BLaER1 (cell line): ENCODE results near the gene P2RY14.

Source experiments
- H3K27ac ChIP-seq: shearing (Covaris generic); formaldehyde crosslinking; 2 replicates; pipeline ENCODE4 v1.8.1; 2022
- H3K27me3 ChIP-seq: shearing (Covaris generic); formaldehyde crosslinking; 2 replicates; pipeline ENCODE4 v1.8.1; 2022
- H3K36me3 ChIP-seq: shearing (Covaris generic); formaldehyde crosslinking; 2 replicates; pipeline ENCODE4 v1.8.1; 2022
- H3K4me1 ChIP-seq: shearing (Covaris generic); formaldehyde crosslinking; 2 replicates; pipeline ENCODE4 v1.8.1; 2022
- H3K4me2 ChIP-seq: shearing (Covaris generic); formaldehyde crosslinking; 2 replicates; pipeline ENCODE4 v1.8.1; 2022
- H3K4me3 ChIP-seq: shearing (Covaris generic); formaldehyde crosslinking; 2 replicates; pipeline ENCODE4 v1.8.1; 2022
- H3K9ac ChIP-seq: shearing (Covaris generic); formaldehyde crosslinking; 2 replicates; pipeline ENCODE4 v1.8.1; 2022
- H3K9me3 ChIP-seq: shearing (Covaris generic); formaldehyde crosslinking; 2 replicates; pipeline ENCODE4 v1.8.1; 2022
- H4K20me1 ChIP-seq: shearing (Covaris generic); formaldehyde crosslinking; 2 replicates; pipeline ENCODE4 v1.8.1; 2022
- Cebpa-rat ChIP-seq: shearing (Covaris generic); IDR thresholded peaks from 2 replicates; pipeline ENCODE4 v1.8.1; 2022

P2RY14 gene

DNA sequence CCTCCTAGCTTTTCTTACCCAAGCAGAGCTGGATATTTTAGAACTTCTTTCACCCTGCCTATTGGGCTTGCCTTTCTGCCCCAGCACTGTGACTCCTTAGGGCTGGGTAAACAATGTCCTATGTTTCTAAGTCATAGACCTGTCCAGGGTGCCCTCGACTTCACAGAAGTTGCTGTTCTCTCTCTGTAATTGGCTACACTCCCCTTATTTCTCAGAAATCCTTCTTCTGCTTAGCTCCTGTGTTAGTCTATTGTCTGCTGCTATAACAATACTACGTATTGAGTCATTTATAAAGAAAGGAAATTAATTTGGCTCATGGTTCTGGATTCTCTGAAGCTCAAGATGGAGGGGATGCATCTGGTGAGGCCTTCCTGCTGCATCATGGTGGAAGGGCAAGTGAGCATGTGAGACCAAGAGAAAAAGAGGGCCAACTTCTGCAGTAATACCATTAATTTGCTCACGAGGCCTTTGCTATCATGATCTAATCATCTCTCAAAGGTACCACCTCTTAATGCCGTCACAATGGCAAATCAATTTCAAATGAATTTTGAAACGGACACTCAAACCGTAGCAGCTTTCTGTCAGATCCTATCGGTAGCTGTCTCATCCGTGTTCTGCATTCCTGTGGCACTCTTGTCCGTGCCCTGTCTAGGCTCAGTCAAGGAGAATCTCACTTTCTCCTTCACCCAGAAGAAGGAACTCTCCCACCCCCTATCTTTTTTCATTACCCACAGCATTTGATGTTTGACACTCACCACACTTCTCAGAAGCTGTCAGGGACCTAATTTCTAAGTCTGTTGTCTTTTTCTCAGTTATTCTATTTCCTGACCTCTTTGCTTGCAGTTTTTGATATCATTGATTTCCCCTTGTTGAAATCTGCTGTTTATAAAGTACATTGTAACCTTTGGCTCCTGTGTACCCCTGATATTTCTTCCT lies 53.0 kb downstream of the P2RY14 start:
- peaks cover 40% of the 10 kb centered on the region for H3K4me1 ChIP-seq
- H3K9me3 ChIP-seq: peaks cover 20% of the 10 kb centered on the region
- H3K27me3 ChIP-seq: no peaks in the 10 kb centered on the region
- no peak overlapping the region for H3K4me2 ChIP-seq
- peaks cover 19% of the 10 kb centered on the region; the same call in 1 of the 2 replicates for H3K36me3 ChIP-seq
- no peaks in the 10 kb centered on the region for H4K20me1 ChIP-seq
- no peak overlapping the region for H3K4me3 ChIP-seq
- H3K9ac ChIP-seq: no peak overlapping the region
- H3K27ac ChIP-seq: no peak overlapping the region
- no peak for TF ChIP-seq Cebpa-rat

DNA sequence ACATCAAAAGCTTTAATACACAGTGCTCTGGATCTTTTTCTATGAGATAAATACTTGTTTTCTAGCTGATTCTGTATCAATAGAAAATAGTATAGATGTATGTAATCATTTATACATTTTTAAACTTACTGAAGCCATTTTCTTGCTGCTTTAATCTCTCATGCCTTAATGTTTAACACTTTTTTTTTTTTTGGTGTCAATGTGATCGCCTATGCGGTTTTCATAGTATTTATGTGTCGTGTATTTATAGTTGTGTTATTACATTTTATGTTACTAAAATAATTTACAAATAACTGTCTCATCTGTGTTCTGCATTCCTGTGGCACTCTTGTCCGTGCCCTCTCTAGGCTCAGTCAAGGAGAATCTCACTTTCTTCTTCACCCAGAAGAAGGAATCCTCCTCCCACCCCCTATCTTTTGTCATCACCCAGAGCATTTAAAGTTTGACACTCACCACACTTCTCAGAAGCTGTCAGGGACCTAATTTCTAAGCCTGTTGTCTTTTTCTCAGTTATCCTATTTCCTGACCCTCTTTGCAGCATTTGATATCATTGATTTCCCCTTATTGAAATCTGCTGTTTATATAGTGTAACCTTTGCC lies 54.0 kb downstream of the P2RY14 start:
- Histone ChIP-seq H3K4me3 (no peak overlapping the region), H3K27ac (no peak overlapping the region), H3K9ac (no peak overlapping the region), H4K20me1 (no peaks in the 10 kb centered on the region), H3K4me1 (peaks cover 35% of the 10 kb centered on the region), H3K27me3 (no peaks in the 10 kb centered on the region), H3K36me3 (peaks cover 19% of the 10 kb centered on the region; the same call in 1 of the 2 replicates), H3K4me2 (no peak overlapping the region), H3K9me3 (peaks cover 22% of the 10 kb centered on the region)
- no peak for TF ChIP-seq Cebpa-rat

DNA sequence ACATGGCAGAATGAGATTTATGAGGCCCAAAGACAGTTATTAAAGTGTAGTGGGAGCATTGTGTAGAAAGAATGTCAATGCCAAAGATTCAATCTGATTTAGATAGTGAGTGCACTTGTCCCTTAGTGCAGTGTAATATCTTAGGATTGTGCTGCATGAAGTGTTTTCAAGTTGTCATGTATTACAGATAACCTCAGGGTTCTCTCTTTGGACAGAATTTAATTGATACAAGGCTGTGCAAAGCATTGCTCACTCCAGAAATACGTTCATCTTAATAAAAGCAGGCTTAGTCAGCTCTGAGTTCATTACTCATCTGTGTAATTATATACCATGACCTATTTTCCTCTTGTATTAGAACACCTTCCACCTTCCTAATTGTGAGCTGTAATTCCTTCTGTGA lies 59.3 kb downstream of the P2RY14 start:
- Histone ChIP-seq H3K4me1 (no peaks in the 10 kb centered on the region), H3K27me3 (no peaks in the 10 kb centered on the region), H3K9ac (no peak overlapping the region), H3K4me2 (no peak overlapping the region), H3K27ac (no peak overlapping the region), H4K20me1 (no peaks in the 10 kb centered on the region), H3K9me3 (peaks cover 22% of the 10 kb centered on the region), H3K4me3 (no peak overlapping the region), H3K36me3 (peaks cover 19% of the 10 kb centered on the region; the same call in 1 of the 2 replicates)
- no peak for TF ChIP-seq Cebpa-rat

GRCh38 chr3:151218136-151218535 lies 60.2 kb downstream of the P2RY14 start:
- Histone ChIP-seq H3K27ac (no peak overlapping the region), H3K9ac (no peak overlapping the region), H3K4me2 (no peak overlapping the region)

DNA sequence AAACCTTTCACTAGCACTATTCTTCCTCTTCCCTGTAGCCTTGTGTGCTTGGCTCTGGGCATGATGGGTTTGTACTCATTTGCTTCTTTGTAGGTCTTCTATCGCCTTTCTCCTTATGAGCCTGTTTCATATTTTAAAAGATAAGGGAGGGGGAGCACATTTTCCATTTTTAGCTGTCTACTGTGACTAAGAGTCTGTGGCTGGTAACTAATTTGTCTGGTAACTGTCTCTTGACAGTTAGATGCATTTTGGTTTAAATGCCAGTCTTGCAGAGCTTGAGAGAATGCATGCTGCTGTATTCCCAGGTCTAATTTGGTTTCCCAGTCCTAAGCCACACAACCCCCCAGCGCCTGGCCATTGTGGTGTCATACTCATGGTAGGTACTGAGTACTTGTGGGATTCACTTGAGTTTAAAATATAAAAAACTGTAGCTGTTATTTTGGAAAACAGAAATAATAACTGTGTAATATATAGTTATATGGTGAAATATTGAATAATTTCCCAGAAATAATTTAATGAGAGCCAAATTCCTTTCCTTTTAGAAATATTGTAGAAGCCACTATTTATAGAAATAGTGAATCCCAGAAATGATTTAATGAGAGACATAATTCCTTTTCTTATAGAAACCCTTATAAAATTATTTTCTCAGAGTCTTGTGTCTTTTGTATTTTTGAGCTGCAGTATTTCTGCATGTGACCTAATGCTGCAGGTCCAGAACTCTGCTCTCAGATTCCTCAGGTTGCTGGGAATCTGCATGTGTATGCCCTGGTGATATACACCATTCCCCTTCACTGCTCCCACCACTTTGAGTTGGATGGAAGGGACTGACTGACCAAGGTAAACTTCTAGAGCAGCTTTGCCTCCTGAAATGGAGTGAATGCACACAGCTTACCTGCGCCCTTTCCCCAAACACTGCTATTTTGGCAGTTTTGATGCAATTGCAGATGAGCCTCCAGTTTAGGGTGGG lies 61.4 kb downstream of the P2RY14 start:
- Histone ChIP-seq H3K27ac (no peak overlapping the region), H4K20me1 (no peaks in the 10 kb centered on the region), H3K9me3 (peaks cover 16% of the 10 kb centered on the region), H3K27me3 (no peaks in the 10 kb centered on the region), H3K9ac (no peak overlapping the region), H3K4me2 (no peak overlapping the region), H3K4me1 (no peaks in the 10 kb centered on the region), H3K4me3 (no peak overlapping the region), H3K36me3 (peaks cover 13% of the 10 kb centered on the region; the same call in 1 of the 2 replicates)
- TF ChIP-seq Cebpa-rat: no peak

More at GRCh38 chr3:151218136-151218535, 60.2 kb downstream of the P2RY14 start:
- Histone ChIP-seq H3K36me3 (peaks cover 19% of the 10 kb centered on the region; the same call in 1 of the 2 replicates), H3K9me3 (peaks cover 22% of the 10 kb centered on the region), H3K27me3 (no peaks in the 10 kb centered on the region), H3K4me1 (no peaks in the 10 kb centered on the region), H3K4me3 (no peak overlapping the region), H4K20me1 (no peaks in the 10 kb centered on the region)
- TF ChIP-seq Cebpa-rat: no peak

GRCh38 chr3:151214459-151214858 lies 63.9 kb downstream of the P2RY14 start:
- no peaks in the 10 kb centered on the region for H3K9me3 ChIP-seq
- H3K4me3 ChIP-seq: no peak overlapping the region
- no peak overlapping the region for H3K27ac ChIP-seq
- H3K9ac ChIP-seq: no peak overlapping the region
- H3K27me3 ChIP-seq: no peaks in the 10 kb centered on the region
- no peak overlapping the region for H3K4me2 ChIP-seq
- no peaks in the 10 kb centered on the region for H3K36me3 ChIP-seq
- TF ChIP-seq Cebpa-rat: no peak
- H4K20me1 ChIP-seq: no peaks in the 10 kb centered on the region
- no peaks in the 10 kb centered on the region; the same call in 1 of the 2 replicates for H3K4me1 ChIP-seq

GRCh38 chr3:151213881-151214280 lies 64.5 kb downstream of the P2RY14 start:
- Histone ChIP-seq H3K9ac (no peak overlapping the region), H3K27me3 (no peaks in the 10 kb centered on the region), H3K4me3 (no peak overlapping the region), H3K27ac (no peak overlapping the region), H3K4me2 (no peak overlapping the region), H3K9me3 (no peaks in the 10 kb centered on the region), H4K20me1 (no peaks in the 10 kb centered on the region), H3K4me1 (no peaks in the 10 kb centered on the region; the same call in 1 of the 2 replicates), H3K36me3 (no peaks in the 10 kb centered on the region)
- no peak for TF ChIP-seq Cebpa-rat

- Histone ChIP-seq H3K27ac (no peak overlapping the region), H3K4me3 (no peak overlapping the region), H4K20me1 (no peaks in the 10 kb centered on the region), H3K9ac (no peak overlapping the region), H3K27me3 (no peaks in the 10 kb centered on the region), H3K4me1 (no peaks in the 10 kb centered on the region; the same call in 1 of the 2 replicates), H3K9me3 (no peaks in the 10 kb centered on the region), H3K36me3 (no peaks in the 10 kb centered on the region), H3K4me2 (no peak overlapping the region)
- TF ChIP-seq Cebpa-rat: no peak
These were observed 65.2 kb downstream of the P2RY14 start for GRCh38 chr3:151213151-151213550.

- H3K9me3 ChIP-seq: no peaks in the 10 kb centered on the region
- no peak for TF ChIP-seq Cebpa-rat
- no peaks in the 10 kb centered on the region; the same call in 1 of the 2 replicates for H3K4me1 ChIP-seq
- H3K9ac ChIP-seq: no peak overlapping the region
- no peaks in the 10 kb centered on the region for H4K20me1 ChIP-seq
- no peak overlapping the region for H3K4me2 ChIP-seq
- 0 out of 2 replicates have a peak overlapping the region, but pooled peaks have one; percentile 26 for H3K27ac ChIP-seq
- H3K27me3 ChIP-seq: no peaks in the 10 kb centered on the region
- H3K36me3 ChIP-seq: no peaks in the 10 kb centered on the region
- no peak overlapping the region for H3K4me3 ChIP-seq
These were observed 67.5 kb downstream of the P2RY14 start for GRCh38 chr3:151210676-151211381.
